Measurements from ENCODE around the gene SRPK3. TPM values are rescaled to one million over a fixed set of nuclear protein-coding genes. Genes with fewer than 3 reads are reported as not detected.

SRPK3 gene
- total RNA-seq, 4 donors from 2014 or later: 0.49 to 2.1 (median 1.5) TPM

DNA sequence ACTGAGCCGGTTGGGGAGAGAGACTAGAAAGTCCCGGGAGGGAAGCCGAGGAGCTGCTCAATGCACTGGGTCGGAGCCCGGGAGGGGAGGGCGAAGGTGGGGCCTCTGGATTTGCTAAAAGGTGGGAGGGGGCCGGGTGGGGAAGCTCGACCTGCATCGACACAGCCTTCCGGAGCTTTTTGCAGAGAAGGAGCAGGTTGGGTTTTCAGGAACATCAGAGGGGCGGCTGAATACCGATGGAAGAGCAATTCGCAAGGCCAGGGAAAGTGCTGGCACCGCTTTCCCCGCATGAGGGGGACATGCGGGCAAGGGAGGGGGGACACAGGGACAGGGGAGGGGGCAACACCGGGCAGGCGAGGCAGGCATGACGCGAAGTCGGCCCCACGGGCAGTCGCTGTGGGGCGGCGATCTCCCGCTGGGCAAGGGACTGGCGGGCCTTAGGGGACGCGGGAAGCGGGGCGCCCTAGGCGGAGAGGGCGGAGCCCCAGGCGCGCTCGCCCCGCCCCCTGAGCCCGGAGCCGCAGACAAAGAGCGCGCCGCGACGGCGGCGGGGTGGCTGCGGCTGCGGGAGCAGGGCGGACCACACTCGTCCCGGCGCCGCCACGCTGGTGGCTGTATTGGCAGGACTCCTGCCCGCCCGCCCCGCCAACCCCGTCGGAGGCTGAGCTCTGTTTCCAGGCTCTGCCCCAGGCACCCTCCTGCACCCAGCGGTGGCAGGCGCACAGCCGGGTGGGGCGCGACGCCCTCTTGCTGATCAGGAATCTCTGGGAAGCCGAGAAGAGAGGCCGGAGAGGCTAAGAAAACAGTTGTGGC, 37.9 kb downstream of the SRPK3 start:
- TF ChIP-seq, protein P1, sequence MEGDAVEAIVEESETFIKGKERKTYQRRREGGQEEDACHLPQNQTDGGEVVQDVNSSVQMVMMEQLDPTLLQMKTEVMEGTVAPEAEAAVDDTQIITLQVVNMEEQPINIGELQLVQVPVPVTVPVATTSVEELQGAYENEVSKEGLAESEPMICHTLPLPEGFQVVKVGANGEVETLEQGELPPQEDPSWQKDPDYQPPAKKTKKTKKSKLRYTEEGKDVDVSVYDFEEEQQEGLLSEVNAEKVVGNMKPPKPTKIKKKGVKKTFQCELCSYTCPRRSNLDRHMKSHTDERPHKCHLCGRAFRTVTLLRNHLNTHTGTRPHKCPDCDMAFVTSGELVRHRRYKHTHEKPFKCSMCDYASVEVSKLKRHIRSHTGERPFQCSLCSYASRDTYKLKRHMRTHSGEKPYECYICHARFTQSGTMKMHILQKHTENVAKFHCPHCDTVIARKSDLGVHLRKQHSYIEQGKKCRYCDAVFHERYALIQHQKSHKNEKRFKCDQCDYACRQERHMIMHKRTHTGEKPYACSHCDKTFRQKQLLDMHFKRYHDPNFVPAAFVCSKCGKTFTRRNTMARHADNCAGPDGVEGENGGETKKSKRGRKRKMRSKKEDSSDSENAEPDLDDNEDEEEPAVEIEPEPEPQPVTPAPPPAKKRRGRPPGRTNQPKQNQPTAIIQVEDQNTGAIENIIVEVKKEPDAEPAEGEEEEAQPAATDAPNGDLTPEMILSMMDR (IDR thresholded peaks at IDR 0.05; ENCODE audit: low read depth): no peak

DNA sequence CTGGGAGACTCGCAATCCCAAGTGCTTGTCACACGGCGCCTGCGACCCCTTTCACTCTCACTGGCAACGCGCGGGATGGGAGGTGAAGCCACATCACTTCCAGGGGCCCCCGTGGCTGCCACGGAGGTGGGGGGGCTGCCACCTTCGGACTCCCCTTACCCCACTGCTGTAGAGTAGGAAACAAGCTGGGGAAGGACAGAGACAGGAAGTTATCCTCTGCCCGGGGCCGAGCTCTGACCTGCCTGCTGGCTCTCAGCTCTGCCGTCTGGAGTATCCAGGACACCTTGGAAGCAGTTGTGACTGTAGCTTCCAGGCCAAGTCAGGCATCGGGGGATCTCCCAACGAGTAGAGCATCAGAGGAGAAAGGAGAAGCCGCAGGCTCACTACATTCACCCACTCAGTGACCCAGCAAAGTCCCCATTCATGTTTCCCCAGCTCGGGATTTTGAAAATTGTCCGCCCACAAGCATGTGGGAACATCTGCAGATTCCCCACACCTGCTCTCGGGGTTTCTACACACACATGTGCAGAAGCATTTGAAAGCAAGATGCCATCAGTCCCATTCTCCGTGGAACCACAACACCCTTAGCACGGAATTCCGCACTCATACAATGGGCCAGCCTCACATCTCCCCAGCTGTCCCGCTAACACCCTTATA, 38.7 kb downstream of the SRPK3 start:
- TF ChIP-seq, protein P1 (IDR thresholded peaks at IDR 0.05; ENCODE audit: low read depth): no peak

DNA sequence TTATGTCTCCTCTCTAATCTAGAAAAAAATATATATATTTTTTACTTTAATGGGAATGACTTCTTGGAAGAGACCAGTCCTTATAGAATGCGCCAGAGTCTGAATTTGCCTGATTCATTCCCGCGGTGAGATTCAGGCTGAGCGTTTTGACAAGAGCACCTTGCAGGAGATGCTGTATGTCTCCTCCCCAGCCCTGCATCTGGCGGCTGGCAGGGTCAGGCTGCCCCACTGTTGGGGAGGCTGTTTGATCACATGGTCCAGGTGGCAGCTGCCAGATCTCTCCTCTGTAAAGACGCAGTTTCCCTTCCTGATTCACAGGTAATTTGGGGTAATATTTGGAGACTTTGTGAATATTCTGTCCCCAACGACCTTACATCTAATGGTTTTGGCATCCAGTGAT, 39.8 kb downstream of the SRPK3 start:
- TF ChIP-seq, protein P1 (IDR thresholded peaks at IDR 0.05; ENCODE audit: low read depth): no peak

DNA sequence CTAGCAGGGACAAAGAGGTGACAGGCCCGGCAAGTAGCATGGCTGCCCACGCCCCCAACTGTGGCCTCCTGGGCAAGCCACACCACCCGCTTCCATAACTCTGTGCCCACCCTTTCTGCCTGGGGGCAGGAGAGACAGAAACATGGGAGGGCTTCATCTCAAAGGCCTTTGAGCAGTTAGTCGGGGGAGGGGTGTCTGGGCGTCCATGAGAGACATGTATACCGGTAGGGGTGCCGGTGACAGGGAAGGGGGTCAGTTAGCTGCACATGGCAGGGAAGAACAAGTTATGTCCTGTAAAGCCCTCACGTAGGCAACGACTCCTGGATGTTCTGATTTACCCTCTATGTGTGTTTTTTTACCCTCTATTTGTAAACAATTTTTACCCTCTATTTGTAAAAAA, 40.2 kb downstream of the SRPK3 start:
- TF ChIP-seq, protein P1 (IDR thresholded peaks at IDR 0.05; ENCODE audit: low read depth): no peak

DNA sequence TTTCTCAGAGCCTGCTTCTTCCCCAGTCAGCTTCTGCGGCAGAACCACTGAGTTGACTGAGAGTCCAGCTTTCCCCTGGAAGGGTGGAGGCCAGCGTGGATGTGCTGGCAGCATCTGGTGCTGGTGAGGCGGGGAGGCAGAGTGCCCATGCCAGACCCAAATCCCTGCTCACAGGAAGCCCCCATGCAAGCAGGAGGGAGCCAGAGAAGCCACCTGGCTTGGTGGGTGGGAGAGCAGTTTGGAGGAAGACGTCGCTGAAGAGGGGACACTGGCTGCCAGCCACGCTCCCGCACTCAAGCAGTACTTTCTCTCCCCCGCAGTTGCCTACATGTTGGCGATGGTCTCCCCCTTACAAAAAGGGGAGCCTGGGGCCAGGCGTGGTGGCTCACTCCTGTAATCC, 43.5 kb downstream of the SRPK3 start:
- TF ChIP-seq, protein P1 (IDR thresholded peaks at IDR 0.05; ENCODE audit: low read depth): no peak

DNA sequence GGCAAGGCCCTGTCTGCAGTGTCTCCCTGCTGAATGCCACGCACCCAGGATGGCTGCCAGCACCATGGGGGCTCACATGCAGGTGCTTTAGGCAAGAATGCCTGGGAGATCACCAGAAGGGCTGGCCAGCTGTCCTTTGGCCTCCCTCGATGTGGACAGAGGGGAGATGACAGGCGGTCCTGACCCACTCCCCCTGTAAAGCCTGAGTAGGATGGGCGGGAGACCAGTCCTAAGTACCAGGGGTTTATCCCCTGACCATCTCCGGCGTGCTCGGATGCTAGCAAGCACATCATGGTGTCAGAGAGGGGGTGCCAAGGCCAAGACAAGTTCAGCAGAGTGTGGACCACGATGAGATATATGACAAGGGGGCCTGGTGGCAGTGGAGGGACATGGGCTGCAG, 44.2 kb downstream of the SRPK3 start:
- TF ChIP-seq, protein P1 (IDR thresholded peaks at IDR 0.05; ENCODE audit: low read depth): no peak

DNA sequence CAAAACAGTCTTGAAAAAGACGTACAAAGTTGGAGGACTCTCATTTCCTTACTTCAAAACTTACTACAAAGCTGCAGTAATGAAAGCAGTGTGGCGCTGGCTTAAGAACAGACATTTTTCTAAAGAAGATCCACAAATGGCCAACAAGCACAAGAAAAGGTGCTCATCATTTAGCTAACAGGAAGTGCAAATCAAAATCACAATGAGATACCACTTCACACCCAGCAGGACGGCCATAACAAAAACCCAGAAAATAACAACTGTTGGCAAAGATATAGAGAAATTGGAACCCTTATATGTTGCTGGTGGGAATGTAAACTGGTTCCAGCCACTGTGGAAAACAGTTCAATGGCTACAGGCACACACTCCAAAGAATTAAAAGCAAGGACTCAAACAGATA, 46.2 kb downstream of the SRPK3 start:
- TF ChIP-seq, protein P1 (IDR thresholded peaks at IDR 0.05; ENCODE audit: low read depth): no peak

Data from subcutaneous adipose tissue (tissue), 4 donors.